Stimulated activated CD8-positive, alpha-beta memory T cell treated with anti-CD3 and anti-CD28 coated beads, Interleukin-12 subunit alpha, Interleukin-12 subunit beta, amount 100 ng/mL, for 24 hours (primary cell): ENCODE measurements around the gene ELAVL3.
"Not testable (repeated sequence)": the region's sequence is repeated elsewhere in the genome, so short reads cannot be mapped to it uniquely, and the experiment has no call there.

ENCODE experiments used
- DNase-seq: peaks from one replicate; pipeline ENCODE4 v3.0.0-alpha.2; 2020; ENCODE audit errors: extremely low read depth

The ELAVL3 gene

DNA sequence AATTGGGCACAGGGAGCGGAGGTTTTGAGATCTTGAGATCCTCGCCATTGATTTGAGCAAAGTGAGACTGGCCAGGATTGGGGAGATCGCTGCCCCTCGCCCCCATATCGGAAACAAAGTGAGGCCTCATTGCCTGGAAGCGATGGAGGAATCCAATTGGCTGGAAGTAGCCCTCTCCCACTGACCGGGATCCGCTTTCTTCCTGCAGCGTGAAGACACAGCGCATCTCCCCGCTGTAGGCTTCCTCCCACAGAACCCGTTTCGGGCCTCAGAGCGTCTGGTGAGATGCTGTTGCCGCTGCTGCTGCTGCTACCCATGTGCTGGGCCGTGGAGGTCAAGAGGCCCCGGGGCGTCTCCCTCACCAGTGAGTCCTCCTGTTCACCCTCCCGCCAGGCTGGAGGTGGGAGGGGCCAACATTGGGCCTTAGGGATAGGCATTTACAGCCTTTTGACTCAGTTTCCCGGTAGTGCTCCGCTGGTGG is 45.0 kb downstream of the ELAVL3 start:
- DNase-seq = no peak

DNA sequence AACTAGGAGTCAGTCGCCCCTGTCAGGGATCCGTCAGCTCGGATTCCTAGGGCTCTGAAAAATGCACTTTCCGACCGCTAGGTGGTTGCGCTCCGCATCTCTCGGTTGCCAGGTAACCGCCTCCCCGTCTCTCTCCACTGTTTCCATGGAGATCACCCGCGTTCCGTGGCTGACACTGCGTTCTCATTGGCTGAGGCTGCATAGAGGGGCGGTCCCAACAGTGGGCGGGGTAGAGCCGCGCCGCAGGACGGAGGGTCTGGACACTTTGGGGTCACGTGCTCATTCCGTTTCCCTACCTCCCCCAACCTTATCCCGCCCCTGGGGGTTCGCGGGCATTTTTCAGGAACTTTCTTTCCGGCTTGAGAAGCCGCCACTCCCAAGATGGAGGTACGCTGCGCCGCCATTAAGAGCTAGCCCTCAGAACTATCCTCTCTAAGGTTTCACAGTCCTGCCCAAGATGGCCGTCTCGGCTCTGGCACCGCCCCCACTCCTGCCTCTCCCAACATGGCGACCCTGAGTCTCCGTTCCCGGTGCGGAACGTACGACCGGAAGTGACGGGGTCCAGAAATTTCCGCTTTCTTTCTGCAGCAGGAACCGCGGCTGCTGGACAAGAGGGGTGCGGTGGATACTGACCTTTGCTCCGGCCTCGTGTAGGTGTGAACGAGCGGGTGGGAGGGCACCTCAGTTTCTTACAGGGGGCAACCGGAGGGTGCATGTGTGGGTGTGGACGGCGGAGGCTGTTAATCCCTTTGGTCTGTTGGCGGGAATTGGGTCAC is 45.6 kb downstream of the ELAVL3 start, which contains the start of the genes ODAD3 and PRKCSH:
TSS of gene ODAD3 (minus strand) at position 65 of the 776 bp plus-strand sequence. CDS start 105 bp downstream, outside the sequence.
TSS of gene PRKCSH (plus strand) at position 579 of the 776 bp plus-strand sequence. CDS start 483 bp downstream, outside the sequence.
- peak; percentile 97 for DNase-seq

DNA sequence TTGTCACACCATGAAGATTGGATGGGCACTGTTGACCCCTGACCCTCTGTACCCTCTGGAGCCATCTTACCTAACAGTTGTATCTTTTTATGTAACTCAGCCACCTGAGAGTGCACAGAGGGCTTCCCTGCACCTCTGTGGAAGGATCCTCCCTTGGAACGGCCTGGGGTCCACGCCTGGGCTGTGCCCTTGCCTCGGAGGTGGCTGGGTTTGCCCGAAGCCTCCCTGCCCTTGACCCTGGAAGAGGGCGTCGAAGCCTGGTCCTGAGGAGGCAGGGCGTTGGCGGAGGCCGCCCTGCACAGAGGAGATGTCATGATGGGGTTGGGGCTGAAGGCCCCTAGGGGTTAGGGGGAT is 46.2 kb downstream of the ELAVL3 start:
- no peak for DNase-seq

DNA sequence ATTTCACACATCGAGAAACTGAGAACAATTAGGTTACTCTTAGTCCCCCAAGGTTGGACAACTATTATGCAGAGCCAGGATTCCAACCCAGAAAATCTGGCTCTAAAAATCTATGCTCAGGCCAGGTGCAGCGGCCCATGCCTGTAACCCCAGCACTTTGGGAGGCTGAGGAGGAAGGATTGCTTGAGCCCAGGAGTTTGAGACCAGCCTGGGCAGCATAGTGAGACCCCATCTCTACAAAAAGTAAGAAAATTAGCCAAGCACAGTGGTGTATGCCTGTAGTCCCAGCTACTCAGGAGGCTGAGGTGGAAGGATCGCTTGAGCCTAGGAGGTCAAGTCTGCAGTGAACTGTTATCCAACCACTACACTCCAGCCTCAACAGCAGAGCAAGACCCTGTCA is 47.3 kb downstream of the ELAVL3 start:
- DNase-seq = not testable (repeated sequence)

DNA sequence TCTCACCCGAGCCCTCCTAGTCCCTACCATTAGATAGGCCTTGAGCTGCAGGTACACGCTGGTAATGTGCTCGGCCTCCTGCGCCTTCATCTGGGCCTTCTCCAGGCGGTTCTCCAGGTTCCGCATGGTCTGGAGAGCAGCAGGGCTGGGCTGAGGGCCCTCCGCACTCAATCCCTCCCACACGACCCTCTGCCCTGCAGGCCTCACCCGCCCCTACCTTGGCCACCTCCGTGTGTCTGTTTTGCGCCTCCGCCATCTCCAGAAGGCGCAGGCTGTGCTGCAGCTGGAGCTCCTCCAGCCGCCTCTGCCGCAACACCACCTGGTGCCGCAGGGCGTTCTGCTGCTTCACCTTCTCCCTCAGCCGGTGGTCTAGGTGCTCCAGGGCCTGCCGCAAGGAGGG is 54.2 kb downstream of the ELAVL3 start:
- no peak for DNase-seq

DNA sequence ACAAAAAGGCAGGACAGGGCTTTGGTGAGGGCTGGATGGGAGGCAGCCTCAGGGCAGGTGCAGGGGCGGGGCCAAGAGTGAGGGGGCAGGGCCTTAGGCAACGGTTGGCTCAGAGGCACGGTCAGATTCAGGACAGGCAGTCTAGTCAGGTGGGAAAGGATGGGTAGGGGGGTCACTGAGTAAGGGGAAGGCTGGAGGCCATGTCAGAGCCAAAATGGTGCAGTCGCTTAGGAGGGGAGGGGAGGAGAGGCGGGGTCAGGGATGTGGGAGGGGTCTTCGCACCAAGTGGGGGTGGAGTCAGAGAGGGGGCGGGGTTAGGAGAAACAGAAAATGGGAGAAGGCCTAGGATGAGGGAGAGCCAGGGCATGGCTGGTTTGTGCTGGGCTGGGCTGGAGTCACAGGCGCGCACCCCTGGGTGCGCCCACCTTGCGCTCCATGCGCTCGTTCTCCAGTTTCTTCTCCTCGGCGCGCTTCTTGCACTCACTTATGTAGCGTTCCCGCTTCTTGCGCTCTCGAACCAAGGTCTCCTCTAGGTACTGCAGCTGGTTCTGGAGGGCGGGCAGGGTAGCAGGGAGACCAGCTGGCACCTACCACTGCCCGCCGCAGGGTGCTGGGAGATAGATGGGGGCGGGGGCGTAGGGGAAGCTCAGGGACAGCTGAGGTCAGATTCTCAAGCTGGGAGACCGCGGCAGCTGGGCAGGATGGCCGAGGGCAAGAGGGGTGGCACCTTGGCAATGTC is 55.0 kb downstream of the ELAVL3 start:
- DNase-seq = no peak

DNA sequence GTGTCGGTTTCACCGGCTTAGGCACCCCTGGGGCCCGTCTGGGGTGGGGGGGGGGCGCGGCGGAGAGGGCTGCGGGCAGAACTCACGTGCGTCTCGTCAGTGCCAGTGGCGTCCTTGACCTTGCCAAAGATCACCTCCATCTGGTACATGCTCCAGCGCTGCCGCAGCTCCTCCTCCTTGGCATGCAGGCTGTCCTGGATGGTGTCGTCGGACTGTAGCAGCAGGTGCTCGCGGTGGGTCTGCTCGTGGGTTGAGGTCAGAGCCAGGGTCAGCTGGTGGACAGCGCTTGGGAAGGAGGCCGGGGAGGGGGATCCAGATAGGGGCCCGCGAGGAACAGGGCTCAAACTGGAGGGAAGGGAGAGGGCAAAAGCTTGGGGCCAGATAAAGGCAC is 57.1 kb downstream of the ELAVL3 start:
- DNase-seq = no peak

DNA sequence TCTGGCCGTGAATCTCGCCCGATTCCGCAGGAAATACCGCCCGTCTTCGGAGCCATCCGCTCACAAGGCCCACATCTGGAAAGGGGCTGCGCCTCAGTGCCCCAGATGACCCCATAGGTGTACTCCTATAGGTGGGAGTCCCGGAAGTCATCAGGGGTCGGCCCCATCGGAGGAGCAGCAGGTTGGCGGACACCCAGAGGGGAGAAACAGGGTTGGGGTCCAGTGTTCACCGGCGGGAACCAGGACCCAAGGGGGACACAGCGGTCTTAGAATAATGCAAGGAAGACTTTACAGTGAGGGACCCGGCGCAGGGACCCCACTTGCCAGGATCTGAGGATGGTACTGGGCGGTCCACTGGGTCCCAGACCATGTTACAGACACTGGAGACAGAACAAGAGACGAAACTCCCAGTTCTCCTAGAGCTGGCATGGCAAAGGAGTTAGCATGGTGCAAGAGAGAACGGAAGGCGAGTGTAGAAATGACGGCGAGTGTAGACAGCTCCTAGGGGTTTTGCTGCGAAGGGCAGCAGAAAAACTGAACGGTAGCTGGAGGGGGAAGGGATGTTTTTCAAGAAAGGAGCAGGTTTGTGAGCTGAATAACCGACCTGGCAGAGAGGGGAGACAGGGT is 57.6 kb downstream of the ELAVL3 start:
- DNase-seq = no peak

DNA sequence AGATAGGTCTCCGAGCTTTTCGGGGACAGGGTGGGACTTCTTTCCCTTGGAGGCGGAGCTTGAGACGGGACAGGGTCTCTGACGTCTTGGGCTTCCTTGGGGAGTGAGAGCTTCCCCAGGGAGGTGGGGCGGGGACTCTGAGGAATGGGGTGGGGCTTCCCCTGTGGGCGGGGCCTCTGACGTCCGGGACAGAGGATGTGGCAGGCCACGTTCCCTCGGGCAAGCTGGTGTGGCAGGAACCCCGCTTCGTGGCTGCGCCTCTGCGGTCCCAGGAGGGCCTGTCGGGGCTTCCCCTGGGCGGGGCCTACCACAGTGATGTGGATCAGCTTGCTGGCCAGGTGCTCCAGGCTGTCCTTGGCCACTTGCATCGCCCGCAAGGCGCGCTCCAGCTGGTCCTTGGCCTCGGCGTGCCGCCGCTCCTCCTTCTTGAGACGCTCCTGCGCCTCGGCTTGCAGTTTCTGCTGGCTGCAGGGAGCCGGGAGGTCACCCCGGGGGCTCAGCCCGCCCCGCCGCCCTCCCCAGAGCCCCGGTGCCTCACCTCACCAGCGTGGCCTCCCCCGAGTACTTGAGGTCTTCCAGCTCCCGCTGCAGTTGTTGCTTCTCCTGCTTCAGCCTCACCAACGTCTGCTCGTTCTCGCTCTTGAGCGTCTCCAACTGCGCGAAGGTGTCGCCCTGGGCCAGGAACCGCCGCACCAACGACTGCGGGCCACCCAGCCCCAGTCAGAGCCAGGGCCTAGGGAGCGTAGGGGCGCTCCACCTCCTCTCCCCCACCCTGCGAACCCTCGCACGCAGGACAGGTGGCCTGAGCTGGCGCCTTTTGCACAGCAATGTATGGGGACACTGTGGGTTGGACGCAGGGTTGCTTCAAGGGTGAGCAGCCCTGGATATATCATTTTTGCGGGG is 58.4 kb downstream of the ELAVL3 start:
- peak; percentile 37 for DNase-seq

DNA sequence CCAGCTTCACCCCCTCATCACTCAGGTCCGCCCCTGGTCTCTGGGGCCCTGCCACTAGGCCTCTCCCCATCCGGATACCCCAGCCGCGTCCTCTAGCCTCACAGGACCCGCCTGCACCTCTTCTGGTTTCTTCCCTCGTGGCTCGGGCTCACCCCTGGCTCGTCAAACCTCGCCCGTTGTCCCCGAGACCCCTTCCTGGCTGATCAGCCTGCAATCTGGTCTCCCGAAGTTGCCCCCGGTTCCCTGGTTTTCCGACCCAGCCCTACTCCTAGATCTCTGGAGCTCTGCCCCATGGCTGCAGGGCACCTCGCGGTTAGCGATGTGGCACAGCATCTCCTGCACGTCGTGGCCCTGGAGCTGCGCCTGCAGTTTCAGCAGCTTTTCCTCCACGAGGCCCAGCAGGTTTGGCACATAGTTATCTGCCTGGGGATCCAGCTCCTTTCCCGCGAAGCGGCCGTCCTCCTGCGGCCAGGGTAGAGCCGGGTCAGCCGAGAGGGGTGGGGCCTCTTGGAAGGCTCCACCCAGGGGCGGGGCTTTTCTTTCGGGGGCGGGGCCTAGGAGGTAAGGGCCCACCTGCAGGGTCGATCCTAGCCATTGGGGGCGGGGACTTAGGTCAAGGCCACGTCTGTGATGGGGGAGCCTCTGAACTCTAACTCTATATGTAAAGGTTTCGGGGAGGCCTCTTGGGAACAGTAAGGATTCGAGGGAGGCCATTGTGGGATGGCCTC is 59.3 kb downstream of the ELAVL3 start:
- no peak for DNase-seq

DNA sequence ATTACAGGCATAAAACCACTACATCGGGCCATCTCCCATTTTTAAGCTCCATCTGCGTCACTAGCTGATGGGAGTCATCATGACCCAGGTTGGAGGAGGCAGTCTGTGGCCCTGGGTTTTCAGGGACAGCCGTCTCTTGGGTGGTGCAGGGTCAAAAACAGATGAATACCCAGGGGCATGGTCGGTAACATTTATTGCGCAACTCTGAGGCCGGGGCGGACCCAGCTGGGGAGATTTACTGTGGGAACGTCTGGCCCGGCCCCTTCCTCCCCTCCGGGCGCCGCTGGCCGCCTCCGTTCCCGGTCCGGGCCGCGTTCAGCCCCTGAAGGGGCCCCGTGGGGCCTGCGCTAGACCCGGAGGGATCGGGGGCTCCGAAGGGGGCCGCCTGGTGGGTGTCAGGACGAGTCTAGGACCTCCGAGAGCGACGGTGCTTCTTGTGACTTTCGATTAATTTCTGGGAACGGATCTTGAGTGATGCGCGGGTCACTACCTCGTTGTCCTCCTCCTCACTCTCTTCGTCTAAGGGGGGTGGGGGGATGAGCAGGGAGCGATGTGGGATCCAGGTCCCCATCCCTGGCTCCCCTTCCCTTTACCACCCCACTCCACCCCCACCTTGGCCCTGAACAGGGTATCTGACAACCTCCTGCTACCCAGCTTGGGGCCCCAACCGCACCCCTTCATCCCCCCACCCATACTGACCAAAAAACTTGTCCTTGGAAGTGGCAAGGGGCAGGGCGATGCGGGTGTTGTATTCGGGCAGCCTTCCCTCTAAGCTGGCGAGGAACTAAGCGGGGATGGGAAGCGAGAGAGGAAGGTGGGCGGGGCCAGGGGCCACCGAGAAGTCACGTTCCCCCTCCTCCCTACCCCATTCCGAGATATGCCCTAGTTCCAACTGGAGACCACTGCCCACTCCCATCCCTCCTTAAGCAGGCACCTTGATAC is 60.1 kb downstream of the ELAVL3 start:
- DNase-seq = no peak

DNA sequence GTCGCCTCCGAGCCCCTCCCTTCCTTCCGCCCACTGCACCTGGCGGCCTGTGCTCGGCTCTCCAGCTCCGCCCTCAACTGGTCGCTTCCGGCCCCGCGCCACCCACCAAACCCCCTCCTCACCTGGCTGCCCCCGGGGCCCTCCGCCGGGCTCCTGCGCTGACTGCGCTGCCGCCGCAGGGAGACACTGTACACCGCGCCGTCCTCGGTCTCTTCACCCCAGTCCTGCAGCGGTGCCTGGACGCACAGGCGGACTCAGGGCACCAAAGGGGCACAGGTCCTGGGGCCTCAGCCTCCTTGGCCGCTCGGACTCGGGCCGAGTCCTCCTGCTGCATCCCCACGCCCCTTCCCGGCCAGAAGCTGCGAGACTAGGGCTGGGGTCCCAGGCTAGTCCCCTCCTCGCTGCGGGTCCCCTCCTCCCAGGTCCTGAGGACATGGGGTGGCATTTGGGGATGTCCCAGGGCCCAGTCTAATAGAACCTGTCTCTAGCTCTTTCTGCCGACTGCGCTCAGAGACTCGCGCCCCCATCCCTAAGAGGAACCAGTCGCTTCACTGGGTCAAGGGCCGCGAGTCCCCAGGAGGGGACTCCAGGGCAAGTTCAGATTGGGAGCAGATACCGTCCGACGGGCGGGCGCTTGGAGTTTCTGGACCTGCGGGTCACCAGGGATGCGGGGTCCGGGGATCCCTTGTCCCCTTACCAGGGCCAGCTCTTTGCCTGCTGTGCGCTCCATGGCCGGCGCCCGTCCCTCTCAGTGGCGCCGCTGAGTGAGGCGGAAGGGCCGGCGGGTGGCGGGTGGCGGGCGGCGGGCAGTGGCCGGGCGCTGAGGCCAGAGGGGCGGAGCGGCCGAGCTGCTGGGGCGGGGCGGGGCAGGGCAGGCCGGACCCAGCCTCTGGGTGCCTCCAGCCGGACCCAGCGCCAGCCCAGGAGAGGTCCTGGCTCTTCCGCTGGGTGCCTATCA is 62.0 kb downstream of the ELAVL3 start, which contains the start of gene RGL3:
TSS of gene RGL3 (minus strand) at position 766 of the 958 bp plus-strand sequence. CDS start at position 730, 36 bp downstream.
- no peak for DNase-seq

DNA sequence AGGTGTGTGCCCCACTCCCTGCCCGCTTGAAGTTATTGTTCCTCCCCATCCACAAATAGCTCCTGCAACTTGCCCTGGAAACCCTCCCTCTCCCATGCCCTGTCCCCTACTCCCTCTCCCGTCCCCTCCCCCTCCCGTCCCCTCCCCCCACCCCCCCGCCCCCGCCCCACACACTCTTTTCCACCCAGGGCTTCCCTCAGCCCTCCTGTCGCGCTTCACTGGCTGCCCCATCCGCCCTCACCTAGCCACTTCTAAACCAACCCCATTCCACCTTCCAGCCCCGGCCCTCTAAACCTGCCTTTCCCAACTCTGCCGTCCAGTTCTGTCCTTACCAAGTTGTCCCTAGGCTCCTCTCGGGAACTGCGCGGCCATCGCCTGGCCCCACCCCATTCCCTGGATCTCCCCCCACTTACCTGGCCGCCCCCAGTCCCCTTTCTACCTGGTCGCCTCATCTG is 62.7 kb downstream of the ELAVL3 start:
- DNase-seq = no peak

DNA sequence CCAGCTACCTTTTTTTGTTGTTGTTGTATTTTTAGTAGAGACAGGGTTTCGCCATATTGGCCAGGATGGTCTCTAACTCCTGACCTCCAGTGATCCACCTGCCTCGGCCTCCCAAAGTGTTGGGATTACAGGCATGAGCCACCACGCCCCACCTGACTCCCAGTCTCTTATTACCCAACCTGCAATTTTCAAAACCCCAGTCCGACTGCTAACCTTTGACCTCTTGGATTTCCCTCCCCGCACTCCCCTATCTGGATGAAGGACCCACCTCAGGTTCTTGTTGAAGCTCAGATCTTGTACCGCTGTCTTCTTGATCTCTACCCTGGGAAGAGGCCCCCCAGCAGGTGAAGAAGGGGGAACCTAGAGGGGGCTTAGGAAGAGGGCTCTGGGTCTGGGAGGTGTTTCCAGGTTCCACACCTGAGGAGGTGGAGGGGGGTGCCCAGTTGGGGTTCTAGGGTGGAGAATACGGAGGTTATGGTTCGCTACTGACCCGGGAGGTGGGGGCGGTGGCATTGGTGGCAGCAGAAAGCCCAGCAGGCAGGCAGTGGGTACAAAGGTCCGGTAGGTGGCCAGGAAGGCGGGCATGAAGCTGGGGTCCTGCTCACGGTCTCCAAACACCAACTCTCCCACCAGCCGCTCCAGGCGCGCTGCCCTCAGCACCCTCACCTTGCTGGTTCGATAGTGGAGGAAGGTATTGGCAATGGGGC is 64.3 kb downstream of the ELAVL3 start:
- no peak for DNase-seq

DNA sequence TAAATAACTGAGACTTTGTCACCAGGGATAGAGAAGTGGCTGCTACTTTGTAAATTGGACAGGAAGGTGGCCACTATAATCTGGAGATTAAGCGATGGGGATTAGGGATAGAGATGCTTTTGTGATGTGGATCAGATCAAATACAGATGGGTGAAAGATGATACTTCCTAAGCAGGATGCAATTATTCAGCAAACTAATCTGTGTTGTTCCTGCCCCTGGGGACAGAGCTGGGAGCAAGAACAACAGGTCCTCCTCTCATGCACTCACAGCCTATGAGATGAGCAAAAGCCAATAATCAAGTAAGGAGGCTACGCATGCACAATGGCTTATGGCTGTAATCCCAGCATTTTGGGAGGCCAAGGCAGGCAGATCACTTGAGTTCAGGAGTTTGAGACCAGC is 66.3 kb downstream of the ELAVL3 start:
- no peak for DNase-seq

DNA sequence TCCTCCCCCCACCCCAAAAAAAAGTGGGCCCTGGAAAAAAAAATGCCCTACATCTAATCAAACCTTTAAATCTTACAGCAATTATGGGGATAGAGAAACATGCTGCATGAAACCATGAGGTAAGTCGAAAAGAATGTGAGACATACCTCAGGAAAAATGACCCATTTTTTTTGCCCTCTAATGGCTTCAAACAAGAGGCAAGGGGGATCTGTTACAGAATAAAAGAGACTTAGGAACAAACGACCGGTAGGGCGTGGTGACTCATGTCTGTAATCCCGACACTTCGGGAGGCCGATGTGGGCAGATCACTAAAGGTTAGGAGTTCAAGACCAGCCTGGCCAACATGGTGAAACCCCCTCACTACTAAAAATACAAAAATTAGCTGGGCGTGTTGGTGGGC is 70.2 kb downstream of the ELAVL3 start:
- no peak for DNase-seq

DNA sequence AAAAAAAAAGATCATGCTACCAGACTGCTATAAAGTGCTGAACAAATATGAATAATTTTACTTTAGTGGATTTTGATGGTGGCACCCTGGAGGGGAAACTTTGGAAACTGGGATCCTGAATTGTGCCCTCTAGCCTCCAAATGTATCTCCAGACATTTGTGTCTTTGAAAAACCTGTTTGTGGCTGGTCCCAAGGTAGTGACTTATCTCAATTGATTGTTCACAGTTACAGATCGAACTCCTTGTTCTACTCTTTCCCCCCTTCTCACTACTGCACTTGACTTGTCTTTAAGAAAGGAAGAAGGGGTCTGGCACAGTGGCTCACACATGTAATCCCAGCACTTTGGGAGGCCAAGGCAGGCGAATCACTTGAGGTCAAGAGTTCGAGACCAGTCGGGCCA is 72.3 kb downstream of the ELAVL3 start:
- no peak for DNase-seq
